ENCODE measurements around the gene TRAF2. TPM values are rescaled to one million over a fixed set of nuclear protein-coding genes. Genes with fewer than 3 reads are reported as not detected.

TRAF2 gene
- total and polyA plus RNA-seq, 2 donors from 2014 or later: 11.4 to 16.9 TPM

DNA sequence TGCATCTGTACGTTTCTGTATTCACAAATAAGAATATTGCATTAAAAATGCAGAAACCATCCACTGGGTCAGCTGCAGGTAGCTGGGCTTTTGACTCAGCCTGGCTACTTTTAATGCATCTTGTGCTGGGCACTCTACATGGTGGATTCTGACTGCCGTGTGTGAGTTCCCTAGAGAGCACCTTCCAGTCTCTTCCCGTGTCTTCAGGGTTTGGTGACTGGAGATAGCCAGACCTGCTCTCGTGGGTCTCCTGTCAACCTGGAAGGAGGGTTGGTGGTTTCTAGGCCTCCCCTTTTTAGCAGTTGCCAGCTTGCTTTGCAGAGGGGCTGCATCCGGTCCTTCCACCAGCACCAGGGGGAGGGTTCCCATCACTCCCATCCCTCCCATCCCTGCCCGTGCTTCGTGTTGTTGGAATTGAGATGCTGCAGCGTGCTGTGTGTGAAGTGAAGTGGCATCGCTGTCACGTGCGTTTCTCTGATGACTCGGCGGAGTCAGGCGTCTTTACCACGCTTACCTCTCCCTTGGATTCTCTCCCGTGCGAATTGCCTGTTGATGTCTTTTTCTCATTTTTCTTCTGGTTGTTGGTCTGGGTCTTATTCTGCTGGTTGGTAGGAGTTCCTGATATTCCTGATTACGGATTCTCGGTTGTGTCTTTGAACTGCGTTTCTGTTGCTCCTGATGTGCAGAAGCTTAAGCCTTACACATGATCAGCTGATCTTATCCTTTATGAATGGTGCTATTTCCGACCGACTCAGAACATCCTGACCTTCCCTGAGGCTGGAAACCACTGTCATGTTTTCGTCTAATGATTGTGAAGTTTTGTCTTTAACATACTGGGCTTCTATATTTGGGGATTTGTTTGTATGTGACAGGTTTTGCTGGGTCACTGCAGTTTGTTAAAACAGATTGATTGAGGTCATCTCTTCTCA is 41.3 kb downstream of the TRAF2 start:
- TF ChIP-seq, protein P1, sequence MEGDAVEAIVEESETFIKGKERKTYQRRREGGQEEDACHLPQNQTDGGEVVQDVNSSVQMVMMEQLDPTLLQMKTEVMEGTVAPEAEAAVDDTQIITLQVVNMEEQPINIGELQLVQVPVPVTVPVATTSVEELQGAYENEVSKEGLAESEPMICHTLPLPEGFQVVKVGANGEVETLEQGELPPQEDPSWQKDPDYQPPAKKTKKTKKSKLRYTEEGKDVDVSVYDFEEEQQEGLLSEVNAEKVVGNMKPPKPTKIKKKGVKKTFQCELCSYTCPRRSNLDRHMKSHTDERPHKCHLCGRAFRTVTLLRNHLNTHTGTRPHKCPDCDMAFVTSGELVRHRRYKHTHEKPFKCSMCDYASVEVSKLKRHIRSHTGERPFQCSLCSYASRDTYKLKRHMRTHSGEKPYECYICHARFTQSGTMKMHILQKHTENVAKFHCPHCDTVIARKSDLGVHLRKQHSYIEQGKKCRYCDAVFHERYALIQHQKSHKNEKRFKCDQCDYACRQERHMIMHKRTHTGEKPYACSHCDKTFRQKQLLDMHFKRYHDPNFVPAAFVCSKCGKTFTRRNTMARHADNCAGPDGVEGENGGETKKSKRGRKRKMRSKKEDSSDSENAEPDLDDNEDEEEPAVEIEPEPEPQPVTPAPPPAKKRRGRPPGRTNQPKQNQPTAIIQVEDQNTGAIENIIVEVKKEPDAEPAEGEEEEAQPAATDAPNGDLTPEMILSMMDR (IDR thresholded peaks at IDR 0.05; ENCODE audit: borderline replicate concordance, extremely low read depth, insufficient read depth): no peak
- no peak for FAIRE-seq
- H3K27ac ChIP-seq (ENCODE audit: low read depth in 2 of 2, low read length in 2 of 2): no peak overlapping the region

DNA sequence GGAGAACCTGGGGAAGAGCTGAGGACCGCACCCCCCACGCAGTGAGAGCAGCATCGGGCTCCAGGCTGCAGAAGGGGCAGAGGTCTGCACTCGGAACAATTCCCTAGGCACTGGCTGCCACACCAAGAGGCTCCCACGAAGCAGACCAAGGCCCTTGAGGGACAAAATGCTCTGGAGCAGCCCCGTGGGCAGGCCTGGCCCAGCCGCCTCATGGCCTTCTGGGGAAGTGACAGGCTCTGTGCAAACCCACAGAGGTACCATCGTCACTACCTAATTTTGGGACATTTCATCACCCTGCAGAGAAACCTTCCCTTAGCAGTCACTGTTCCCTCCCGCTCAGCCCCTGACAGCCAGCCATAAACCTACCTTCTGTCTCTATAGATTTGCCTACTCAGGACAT is 42.3 kb downstream of the TRAF2 start:
- H3K4me1 ChIP-seq (ENCODE audit: control insufficient read depth in 2 of 3, insufficient read depth in 2 of 3, low read depth in 1 of 3, low read length in 3 of 3): no peaks in the 10 kb centered on the region
- TF ChIP-seq, protein P1 (IDR thresholded peaks at IDR 0.05; ENCODE audit: borderline replicate concordance, extremely low read depth, insufficient read depth): no peak
- no peak for DNase-seq
- FAIRE-seq: no peak
- no peak overlapping the region for H3K27ac ChIP-seq (ENCODE audit: low read depth in 2 of 2, low read length in 2 of 2)
- no peak overlapping the region for H3K4me3 ChIP-seq (ENCODE audit: low read length in 3 of 3)
- intact Hi-C loops (cut with DNase I): no loop called here
- H3K36me3 ChIP-seq (ENCODE audit: control insufficient read depth in 2 of 3, insufficient read depth in 3 of 3, low read length in 3 of 3): peaks cover 0 to 2% (median 0%) of the 10 kb centered on the region in 3 donors
- no peaks in the 10 kb centered on the region for H3K9me3 ChIP-seq (ENCODE audit: control insufficient read depth in 2 of 3, insufficient read depth in 1 of 3, low read length in 3 of 3)
- H3K9ac ChIP-seq (ENCODE audit: low read length in 3 of 3): no peak overlapping the region
- H3K27me3 ChIP-seq (ENCODE audit: control insufficient read depth, insufficient read depth, low read length): no peaks in the 10 kb centered on the region

More for the DNA sequence above, 41.3 kb downstream of the TRAF2 start:
- no peaks in the 10 kb centered on the region for H3K9me3 ChIP-seq (ENCODE audit: control insufficient read depth in 2 of 3, insufficient read depth in 1 of 3, low read length in 3 of 3)
- intact Hi-C loops (cut with DNase I): no loop called here
- no peak for DNase-seq
- H3K9ac ChIP-seq (ENCODE audit: low read length in 3 of 3): no peak overlapping the region
- no peak overlapping the region for H3K4me3 ChIP-seq (ENCODE audit: low read length in 3 of 3)
- H3K36me3 ChIP-seq (ENCODE audit: control insufficient read depth in 2 of 3, insufficient read depth in 3 of 3, low read length in 3 of 3): peaks cover 0 to 2% (median 0%) of the 10 kb centered on the region in 3 donors
- no peaks in the 10 kb centered on the region for H3K4me1 ChIP-seq (ENCODE audit: control insufficient read depth in 2 of 3, insufficient read depth in 2 of 3, low read depth in 1 of 3, low read length in 3 of 3)
- no peaks in the 10 kb centered on the region for H3K27me3 ChIP-seq (ENCODE audit: control insufficient read depth, insufficient read depth, low read length)

DNA sequence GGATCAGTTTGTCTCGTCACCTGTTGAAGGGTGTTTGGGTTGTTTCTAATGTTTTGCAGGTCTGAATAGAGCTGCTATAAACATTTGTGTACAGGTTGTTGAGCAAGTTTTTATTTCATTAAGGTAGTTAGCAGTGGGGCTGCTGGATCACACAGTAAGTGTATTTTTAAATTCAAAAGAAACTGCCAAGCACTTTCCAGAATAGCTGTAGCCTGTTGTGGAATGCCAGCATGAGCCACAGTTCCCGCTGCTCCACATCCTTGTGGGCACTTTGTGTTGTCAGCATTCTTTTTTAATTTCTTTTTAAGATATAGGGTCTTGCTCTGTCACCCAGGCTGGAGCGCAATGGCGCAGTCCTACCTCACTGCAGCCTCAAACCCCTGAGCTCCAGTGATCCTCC is 43.7 kb downstream of the TRAF2 start:
- TF ChIP-seq, protein P1 (IDR thresholded peaks at IDR 0.05; ENCODE audit: borderline replicate concordance, extremely low read depth, insufficient read depth): no peak
- H3K9me3 ChIP-seq (ENCODE audit: control insufficient read depth in 2 of 3, insufficient read depth in 1 of 3, low read length in 3 of 3): no peaks in the 10 kb centered on the region
- DNase-seq: no peak
- FAIRE-seq: no peak
- no peak overlapping the region for H3K4me3 ChIP-seq (ENCODE audit: low read length in 3 of 3)
- H3K27me3 ChIP-seq (ENCODE audit: control insufficient read depth, insufficient read depth, low read length): no peaks in the 10 kb centered on the region
- no peaks in the 10 kb centered on the region for H3K4me1 ChIP-seq (ENCODE audit: control insufficient read depth in 2 of 3, insufficient read depth in 2 of 3, low read depth in 1 of 3, low read length in 3 of 3)
- intact Hi-C loops (cut with DNase I): no loop called here
- H3K27ac ChIP-seq (ENCODE audit: low read depth in 2 of 2, low read length in 2 of 2): no peak overlapping the region
- no peak overlapping the region for H3K9ac ChIP-seq (ENCODE audit: low read length in 3 of 3)
- no peaks in the 10 kb centered on the region for H3K36me3 ChIP-seq (ENCODE audit: control insufficient read depth in 2 of 3, insufficient read depth in 3 of 3, low read length in 3 of 3)

Data from kidney (tissue), 14 donors.